OCI-LY3 (cell line): ENCODE results near the gene TUBG1.

ENCODE experiments used
- H2AFZ ChIP-seq: fragments of 200-600, 300-600 bp; shearing (Covaris generic); 2 replicates; pipeline ENCODE4 v1.6.0; 2014; ENCODE audit warnings: antibody characterized with exemption, low read depth, low read length
- H3K27ac ChIP-seq: fragments of 200-600, 300-600 bp; sonication (generic); 2 replicates; pipeline ENCODE4 v1.5.1; 2014; ENCODE audit warnings: mild to moderate bottlenecking, low read length, moderate library complexity, mixed read lengths
- H3K27me3 ChIP-seq: fragments of 200-600, 300-600 bp; sonication (generic); 2 replicates; pipeline ENCODE4 v1.6.1; 2014; ENCODE audit warnings: low read depth, low read length, mixed read lengths
- H3K36me3 ChIP-seq: fragments of 200-600, 300-600 bp; sonication (generic); replicated peaks from 2 replicates; pipeline ENCODE3; 2014; ENCODE audit warnings: low read depth, low read length, mixed read lengths
- H3K4me1 ChIP-seq: fragments of 300-600, 200-600 bp; sonication (generic); 2 replicates; pipeline ENCODE4 v1.6.1; 2014; ENCODE audit warnings: low read length, mixed read lengths
- H3K4me2 ChIP-seq: fragments of 200-600, 300-600 bp; sonication (generic); 2 replicates; pipeline ENCODE4 v1.6.1; 2014; ENCODE audit warnings: low read length, mixed read lengths
- H3K4me3 ChIP-seq: fragments of 300-600, 200-600 bp; sonication (generic); 2 replicates; pipeline ENCODE4 v1.5.1; 2014; ENCODE audit warnings: antibody characterized with exemption, mild to moderate bottlenecking, low read length, moderate library complexity
- H3K79me2 ChIP-seq: fragments of 300-600, 200-600 bp; shearing (Covaris generic); 2 replicates; pipeline ENCODE4 v1.6.1; 2014; ENCODE audit warnings: mild to moderate bottlenecking, low read length, mixed read lengths
- H3K9ac ChIP-seq: fragments of 300-600, 200-600 bp; shearing (Covaris generic); 2 replicates; pipeline ENCODE4 v1.6.0; 2014; ENCODE audit warnings: mild to moderate bottlenecking, low read length, moderate library complexity
- H3K9me3 ChIP-seq: fragments of 200-600, 300-600 bp; shearing (Covaris generic); 2 replicates; pipeline ENCODE4 v1.6.1; 2014; ENCODE audit warnings: low read length, mixed read lengths; ENCODE audit not compliant: insufficient read depth
- H4K20me1 ChIP-seq: fragments of 200-600, 300-600 bp; sonication (generic); 2 replicates; pipeline ENCODE4 v1.6.1; 2016; ENCODE audit warnings: low read length, mixed read lengths; ENCODE audit not compliant: insufficient read depth
- CTCF ChIP-seq: fragments of 200-600, 300-600 bp; sonication (generic); IDR thresholded peaks from 2 replicates; pipeline ENCODE4 v1.5.1; 2014; ENCODE audit warnings: antibody characterized with exemption, low read length, low read depth
- EZH2phosphoT487 ChIP-seq: fragments of 200-600 bp; shearing (Covaris generic); IDR thresholded peaks from 2 replicates; pipeline ENCODE4 v1.6.1; 2018; ENCODE audit warnings: antibody characterized with exemption, mixed run types, low read depth

TUBG1 gene

DNA sequence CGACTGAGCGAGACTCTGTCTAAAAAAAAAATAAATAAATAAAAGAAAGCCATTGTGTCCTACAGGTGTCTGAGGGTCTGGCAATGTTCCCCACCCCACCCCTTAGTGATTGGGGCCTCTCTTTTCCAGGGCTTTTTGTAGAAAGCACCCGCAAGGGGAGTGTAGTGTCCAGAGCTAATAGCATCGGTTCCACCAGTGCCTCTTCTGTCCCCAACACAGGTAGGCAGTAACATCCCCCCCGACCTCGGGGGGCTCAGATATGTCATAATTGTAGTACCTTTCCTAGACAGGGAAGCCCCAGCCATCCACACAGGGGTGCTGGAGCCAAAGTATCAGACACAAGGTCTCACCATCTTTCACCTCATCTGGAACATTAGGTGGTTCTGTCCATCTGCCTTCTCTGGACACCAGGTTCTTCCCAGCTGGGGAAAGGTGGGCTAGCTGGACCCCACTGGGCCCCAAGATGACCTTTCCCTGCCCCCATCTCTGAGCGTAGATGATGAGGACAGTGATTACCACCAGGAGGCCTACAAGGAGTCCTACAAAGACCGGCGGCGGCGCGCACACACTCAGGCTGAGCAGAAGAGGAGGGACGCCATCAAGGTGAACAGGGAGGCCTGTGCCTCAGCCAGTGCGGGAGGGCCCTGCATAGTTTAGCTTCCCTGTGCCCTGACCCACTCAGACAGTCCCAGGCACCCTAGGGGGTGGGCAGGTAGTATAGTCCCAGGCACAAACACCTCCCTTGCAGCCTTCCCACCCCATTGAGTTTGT lies 41.0 kb upstream of the TUBG1 start:
- H3K27me3 ChIP-seq, result no peaks in the 10 kb centered on the region
- H3K27ac ChIP-seq, result no peak overlapping the region
- peaks cover 23% of the 10 kb centered on the region for H3K79me2 ChIP-seq
- TF ChIP-seq EZH2phosphoT487 (no peak), CTCF (no peak)
- H3K9me3 ChIP-seq, result no peaks in the 10 kb centered on the region
- 0 out of 2 replicates have a peak, but pooled peaks cover 2% of the 10 kb centered on the region for H4K20me1 ChIP-seq
- no peak overlapping the region for H3K9ac ChIP-seq
- H3K4me3 ChIP-seq, result no peak overlapping the region
- peaks cover 22% of the 10 kb centered on the region for H3K4me1 ChIP-seq
- no peak overlapping the region for H2AFZ ChIP-seq
- H3K36me3 ChIP-seq, result peaks cover 57% of the 10 kb centered on the region
- no peak overlapping the region for H3K4me2 ChIP-seq

DNA sequence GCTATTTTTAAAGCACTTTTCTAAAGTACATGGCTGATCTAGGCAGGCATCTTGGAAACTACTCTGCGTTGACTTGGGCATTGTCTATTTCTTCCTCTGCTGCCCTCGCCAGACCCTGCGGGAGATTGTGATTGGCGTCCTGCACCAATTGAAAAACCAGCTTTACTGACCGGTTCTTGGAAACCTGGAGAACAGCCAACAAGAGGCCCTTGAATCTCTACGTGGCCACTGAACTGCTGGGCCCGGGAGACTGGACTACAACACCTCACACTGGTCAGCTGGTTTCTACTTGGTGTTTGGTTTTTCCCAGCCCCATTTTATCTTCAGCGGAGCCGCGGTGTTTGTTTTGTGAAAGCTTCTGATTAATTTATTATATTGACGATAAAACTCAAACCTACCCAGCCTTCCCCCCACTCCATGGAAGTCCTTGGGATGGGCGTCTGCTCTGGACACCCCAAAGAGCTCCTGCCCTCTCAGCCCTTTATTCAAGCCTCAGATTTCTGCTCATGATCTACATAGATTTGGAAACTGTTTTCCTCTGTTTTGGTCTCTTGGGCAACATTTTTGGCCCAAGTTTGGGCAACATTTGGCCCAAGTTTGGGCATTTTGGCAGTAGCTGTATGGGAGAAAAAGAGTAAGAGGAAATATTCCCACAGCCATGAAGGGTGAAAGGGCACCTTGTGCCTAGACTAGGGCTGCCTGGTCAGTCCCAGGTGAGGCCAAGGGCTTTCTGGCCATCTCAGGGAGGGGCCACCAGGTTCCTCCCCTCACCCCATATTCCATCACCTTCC lies 37.9 kb upstream of the TUBG1 start:
- Histone ChIP-seq H3K9ac (no peak overlapping the region), H3K4me2 (no peak overlapping the region), H3K79me2 (peaks cover 29% of the 10 kb centered on the region), H3K4me3 (no peak overlapping the region), H3K36me3 (peaks cover 62% of the 10 kb centered on the region), H3K27ac (no peak overlapping the region), H2AFZ (no peak overlapping the region), H4K20me1 (0 out of 2 replicates have a peak, but pooled peaks cover 2% of the 10 kb centered on the region), H3K9me3 (no peaks in the 10 kb centered on the region), H3K27me3 (no peaks in the 10 kb centered on the region), H3K4me1 (peaks cover 20% of the 10 kb centered on the region; the same call in 1 of the 2 replicates)
- no peak for TF ChIP-seq CTCF
- TF ChIP-seq EZH2phosphoT487, result no peak

DNA sequence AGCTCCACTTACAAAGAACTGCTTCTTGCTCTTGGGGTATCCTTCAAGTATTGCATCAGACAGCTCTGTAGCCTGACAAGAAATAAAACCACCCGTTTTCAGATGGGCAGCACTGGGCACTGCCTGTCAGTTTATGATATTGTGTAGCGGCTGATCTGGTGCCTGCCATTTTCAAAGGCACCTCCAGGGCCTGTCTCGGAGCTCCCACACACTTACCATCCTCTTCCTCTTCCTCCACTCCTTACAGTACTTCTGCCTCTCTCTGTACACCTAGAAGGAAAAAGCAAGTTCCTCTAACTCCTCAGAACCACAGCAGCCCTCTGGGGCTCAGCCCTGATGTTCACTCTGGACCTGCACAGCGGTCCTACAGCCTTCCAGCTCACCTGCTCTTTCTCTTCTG lies 36.4 kb upstream of the TUBG1 start:
- Histone ChIP-seq H4K20me1 (0 out of 2 replicates have a peak, but pooled peaks cover 2% of the 10 kb centered on the region), H3K27me3 (no peaks in the 10 kb centered on the region), H3K4me2 (no peak overlapping the region), H3K9me3 (no peaks in the 10 kb centered on the region), H3K4me1 (peaks cover 19% of the 10 kb centered on the region; the same call in 1 of the 2 replicates), H2AFZ (no peak overlapping the region), H3K27ac (no peak overlapping the region), H3K4me3 (no peak overlapping the region), H3K79me2 (peaks cover 31% of the 10 kb centered on the region), H3K36me3 (peaks cover 66% of the 10 kb centered on the region), H3K9ac (no peak overlapping the region)
- no peak for TF ChIP-seq EZH2phosphoT487
- TF ChIP-seq CTCF, result no peak

DNA sequence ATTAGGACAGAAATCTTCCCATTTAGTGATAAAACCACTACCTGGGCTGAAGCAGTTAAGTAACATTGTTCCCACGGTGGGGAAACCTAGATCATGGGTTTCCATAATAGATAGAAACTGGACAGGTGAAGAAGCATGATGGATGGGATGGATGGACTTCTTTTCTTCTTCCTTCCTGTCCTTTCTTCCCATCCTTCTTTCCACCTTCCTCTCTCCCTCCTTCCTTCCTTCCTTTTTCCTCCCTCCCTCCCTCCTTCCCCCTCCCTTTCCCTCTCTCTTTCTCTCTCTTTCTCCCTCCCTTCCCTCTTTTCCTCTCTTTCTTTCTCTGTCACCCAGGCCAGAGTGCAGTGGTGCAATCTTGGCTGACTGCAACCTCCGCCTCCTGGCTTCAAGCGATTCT lies 35.0 kb upstream of the TUBG1 start:
- Histone ChIP-seq H3K79me2 (peaks cover 36% of the 10 kb centered on the region), H3K4me1 (peaks cover 28% of the 10 kb centered on the region), H3K9me3 (no peaks in the 10 kb centered on the region), H3K36me3 (peaks cover 57% of the 10 kb centered on the region), H2AFZ (no peak overlapping the region), H3K27ac (no peak overlapping the region), H3K4me2 (no peak overlapping the region), H3K9ac (no peak overlapping the region), H3K4me3 (no peak overlapping the region), H4K20me1 (0 out of 2 replicates have a peak, but pooled peaks cover 2% of the 10 kb centered on the region), H3K27me3 (no peaks in the 10 kb centered on the region)
- TF ChIP-seq EZH2phosphoT487 (no peak), CTCF (no peak)
